Adrenal gland (tissue), 5 donors: ENCODE data around the gene PPP6R2.

Experiments
- CTCF ChIP-seq, 6 experiments: fragments of 450-650 bp in 4 of 6; fragments of 200-600 bp in 2 of 6; sonication (generic) in 1 of 6; IDR thresholded peaks; 1 replicate in 5 of 6; 2 replicates in 1 of 6; pipeline versions ENCODE4 v1.5.1 to v1.8.0; 2016 to 2021; ENCODE audit warnings: antibody characterized with exemption in 6 of 6, mild to moderate bottlenecking in 2 of 6, moderate library complexity in 1 of 6
- POLR2A ChIP-seq, 2 donors: fragments of 450-650 bp; IDR thresholded peaks; one replicate each; pipeline ENCODE4 v1.6.1; 2017; ENCODE audit warnings: antibody characterized with exemption in 2 of 2, mild to moderate bottlenecking in 2 of 2, moderate library complexity in 1 of 2
- donor health status: DM: no; HTN: no; CAD: no.

GRCh38 chr22:50461979-50462540, 118.9 kb downstream of the PPP6R2 start:
- TF ChIP-seq CTCF (IDR thresholded peaks at IDR 0.05) (no peak), POLR2A (IDR thresholded peaks at IDR 0.05) (no peak)
